ENCODE results near the gene LCN15.

LCN15 gene

DNA sequence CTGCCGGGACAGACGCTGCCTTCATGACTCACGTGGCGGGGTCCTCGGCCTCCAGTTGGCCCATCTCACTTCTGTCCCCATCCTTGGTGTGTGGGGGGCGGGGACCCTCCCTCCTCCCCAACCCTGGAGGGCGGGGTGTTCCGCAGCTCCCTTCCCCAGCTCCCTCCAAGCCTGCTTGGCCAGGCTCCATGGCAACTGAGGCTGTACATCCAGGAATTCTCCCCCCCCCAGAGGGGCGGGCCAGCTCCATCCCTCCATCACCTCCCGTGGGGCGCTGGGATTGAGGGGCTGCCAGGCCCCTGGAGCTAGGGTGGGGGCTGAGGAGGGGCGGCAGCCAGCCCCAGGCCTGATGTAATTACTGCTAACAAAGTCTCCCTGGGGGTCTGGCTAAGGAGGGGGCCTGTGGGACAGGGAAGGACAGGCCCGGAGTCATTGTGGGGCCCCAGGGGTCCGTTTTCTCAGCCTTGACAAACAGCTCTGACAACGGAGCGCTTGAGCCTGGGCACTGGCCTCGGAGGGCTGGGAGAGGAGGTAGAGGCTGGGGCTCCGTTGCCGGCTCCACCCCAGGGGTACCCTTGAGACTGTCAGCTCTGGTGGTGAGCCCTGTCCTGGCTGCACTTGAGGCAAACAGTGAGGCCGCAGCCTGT, 43.9 kb downstream of the LCN15 start:
- TF ChIP-seq, protein P1, sequence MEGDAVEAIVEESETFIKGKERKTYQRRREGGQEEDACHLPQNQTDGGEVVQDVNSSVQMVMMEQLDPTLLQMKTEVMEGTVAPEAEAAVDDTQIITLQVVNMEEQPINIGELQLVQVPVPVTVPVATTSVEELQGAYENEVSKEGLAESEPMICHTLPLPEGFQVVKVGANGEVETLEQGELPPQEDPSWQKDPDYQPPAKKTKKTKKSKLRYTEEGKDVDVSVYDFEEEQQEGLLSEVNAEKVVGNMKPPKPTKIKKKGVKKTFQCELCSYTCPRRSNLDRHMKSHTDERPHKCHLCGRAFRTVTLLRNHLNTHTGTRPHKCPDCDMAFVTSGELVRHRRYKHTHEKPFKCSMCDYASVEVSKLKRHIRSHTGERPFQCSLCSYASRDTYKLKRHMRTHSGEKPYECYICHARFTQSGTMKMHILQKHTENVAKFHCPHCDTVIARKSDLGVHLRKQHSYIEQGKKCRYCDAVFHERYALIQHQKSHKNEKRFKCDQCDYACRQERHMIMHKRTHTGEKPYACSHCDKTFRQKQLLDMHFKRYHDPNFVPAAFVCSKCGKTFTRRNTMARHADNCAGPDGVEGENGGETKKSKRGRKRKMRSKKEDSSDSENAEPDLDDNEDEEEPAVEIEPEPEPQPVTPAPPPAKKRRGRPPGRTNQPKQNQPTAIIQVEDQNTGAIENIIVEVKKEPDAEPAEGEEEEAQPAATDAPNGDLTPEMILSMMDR (IDR thresholded peaks at IDR 0.05; ENCODE audit: low read depth, low read length): no peak
- no peak for DNase-seq (ENCODE audit: extremely low read depth, low read depth)

DNA sequence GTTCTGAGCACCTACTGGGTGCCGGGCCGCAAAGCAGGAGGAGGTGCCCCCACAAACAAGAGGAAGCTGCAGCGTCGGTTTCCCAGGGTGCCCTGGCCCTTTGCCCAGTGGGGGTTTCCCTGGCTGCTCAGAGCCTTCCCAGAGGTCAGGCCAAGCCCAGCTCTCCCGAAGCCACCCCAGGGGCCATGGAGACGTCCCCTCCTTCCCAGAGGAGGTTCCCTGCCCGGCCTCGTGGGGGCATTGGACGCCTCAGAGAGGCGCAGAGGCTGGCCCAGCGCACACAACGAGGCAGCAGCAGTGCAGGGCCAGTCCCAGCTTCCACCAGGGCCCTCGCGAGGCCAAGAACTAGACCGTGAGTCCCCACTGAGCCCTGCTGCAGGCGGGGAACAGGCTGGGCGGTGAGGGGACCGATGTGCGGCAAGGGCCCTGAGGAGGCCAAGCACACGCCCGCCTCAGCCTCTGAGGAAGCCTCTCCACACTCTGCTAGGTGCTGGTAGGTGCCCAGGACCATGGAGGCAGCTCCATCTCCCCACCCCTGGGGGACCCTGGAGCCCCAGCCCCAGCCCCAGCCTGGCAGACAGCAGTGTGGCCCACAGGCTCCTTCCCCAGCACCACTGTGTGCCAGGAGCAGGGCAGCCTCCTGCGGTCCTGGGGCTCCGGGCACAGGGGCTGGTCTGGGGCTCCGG, 45.0 kb downstream of the LCN15 start:
- TF ChIP-seq, protein P1 (IDR thresholded peaks at IDR 0.05; ENCODE audit: low read depth, low read length): no peak
- DNase-seq (ENCODE audit: extremely low read depth, low read depth): no peak

DNA sequence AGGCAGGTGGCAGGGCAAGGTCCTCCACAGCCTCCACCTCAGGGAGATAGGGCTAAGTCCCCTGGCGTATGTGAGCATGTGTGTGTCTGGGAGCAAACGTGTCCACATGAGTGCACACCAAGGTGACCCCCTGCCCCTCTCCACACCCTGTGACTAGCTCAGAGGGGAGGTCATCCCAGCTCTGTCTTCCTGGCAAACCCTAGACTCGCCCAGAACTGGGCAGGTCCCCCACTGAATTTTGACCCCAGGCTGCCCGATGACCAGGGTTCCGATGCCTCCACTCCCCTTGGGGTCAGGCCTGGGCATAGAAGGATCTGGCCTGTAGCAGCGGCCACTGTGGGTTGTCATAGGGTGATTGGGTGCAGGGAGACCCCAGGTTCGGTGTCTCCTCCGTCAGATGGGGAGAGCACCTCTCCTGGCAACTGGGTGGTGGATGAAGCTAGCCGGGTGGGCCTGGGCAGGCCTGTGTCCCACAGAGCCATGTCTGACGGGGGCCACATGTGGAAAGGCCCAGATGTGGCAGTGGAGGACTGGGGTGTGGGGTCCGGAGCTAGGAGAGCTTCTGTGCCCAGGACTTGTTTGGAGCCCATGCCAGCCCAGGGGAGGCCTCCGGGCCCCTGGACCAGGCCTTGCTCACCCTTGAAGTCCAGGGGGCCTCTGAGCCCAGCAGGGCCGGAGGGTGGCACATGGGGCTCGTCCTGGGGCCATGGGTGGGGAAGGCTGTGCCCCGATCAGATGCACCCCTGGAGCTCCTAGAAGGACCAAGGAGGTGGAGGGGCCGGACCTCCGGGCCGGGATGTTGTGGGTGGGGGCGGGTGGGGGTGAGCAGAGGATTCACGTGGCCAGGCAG, 45.7 kb downstream of the LCN15 start:
- DNase-seq (ENCODE audit: extremely low read depth, low read depth): no peak
- TF ChIP-seq, protein P1 (IDR thresholded peaks at IDR 0.05; ENCODE audit: low read depth, low read length): no peak

DNA sequence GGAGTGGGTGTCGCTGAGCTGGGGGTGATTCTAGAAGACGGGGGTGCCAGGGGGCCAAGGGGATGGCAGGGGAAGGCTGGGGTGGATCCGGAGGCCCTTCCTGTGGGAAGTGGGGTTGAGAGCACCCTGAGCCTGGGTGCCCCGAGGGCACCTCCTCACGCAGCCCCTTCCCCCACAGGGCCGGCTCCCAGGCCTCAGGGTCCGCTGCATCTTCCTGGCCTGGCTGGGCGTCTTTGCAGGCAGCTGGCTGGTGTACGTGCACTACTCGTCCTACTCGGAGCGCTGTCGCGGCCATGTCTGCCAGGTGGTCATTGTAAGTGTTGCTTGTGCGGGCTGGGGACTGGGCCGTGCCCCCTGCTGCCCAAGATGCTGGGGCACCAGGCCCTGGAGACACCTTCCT, 46.9 kb downstream of the LCN15 start:
- DNase-seq (ENCODE audit: extremely low read depth, low read depth): no peak
- TF ChIP-seq, protein P1 (IDR thresholded peaks at IDR 0.05; ENCODE audit: low read depth, low read length): no peak

DNA sequence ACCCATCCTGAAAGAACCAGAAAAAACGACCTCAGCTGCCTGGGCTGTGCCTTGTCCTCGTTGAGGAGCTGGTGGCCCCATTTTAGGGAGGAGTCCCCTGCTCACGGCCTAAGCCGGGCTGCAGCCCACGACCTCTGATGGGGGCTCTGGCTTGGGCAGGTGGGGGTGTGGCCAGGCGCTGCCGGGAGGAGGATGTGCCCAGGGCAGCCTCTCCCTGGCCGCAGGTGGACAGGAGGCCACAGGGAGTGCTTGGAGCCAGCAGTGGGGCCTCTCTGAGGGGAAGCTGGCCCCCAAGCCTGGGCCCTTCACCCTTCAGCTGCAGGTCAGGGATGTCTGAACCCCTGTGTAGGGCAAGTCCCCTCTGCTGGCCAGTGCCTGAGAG, 49.4 kb downstream of the LCN15 start:
- TF ChIP-seq, protein P1 (IDR thresholded peaks at IDR 0.05; ENCODE audit: low read depth, low read length): no peak

DNA sequence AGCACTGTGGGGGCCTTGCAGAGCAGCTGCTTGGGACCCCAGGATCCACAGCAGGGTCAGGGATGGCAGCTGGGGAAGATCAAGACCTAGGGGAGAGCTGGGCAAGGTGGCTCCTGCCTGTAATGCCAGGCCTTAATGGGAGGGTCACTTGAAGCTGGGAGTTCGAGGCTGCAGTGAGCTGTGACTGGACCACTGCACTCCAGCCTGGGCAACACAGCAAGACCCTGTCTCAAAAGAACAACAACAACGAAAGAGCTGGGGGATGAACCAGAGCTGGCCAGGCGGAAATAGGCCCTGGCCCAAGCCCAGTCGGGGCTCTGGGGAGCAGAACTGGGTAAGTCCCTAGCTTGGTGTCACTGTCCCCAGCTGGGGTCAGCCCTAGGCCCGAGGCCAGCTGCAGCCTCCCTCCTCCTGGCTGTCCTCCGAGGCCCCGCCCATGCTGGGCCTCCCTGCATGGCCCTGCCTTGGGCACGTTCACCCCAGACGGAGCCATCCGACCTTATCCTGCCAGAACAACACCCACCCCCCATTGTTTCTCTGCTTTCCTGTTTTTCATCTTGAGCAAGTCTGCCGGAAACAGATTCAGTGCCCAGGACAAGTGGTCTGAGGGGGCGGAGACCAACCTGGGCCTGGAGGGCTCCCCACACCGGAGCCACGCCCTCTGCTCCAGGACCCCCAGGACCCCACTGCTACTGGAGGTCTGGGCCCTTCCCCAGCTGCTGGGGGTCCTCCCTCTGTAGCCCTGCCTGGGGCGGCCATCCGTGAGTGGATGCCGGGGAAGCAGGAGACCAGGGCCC, 50.0 kb downstream of the LCN15 start:
- no peak for DNase-seq (ENCODE audit: extremely low read depth, low read depth)

More for the DNA sequence above, 49.4 kb downstream of the LCN15 start:
- DNase-seq (ENCODE audit: extremely low read depth, low read depth): no peak

More for the DNA sequence above, 50.0 kb downstream of the LCN15 start:
- TF ChIP-seq, protein P1 (IDR thresholded peaks at IDR 0.05; ENCODE audit: low read depth, low read length): no peak
